Tracheal epithelial cell (primary cell): ENCODE results near the gene LRAT. TPM values are rescaled to one million over a fixed set of nuclear protein-coding genes. Genes with fewer than 3 reads are reported as not detected.

Source experiments
- total RNA-seq: library from RNA; depleted of rRNA; stranded (reverse); fragments of >200 nt; gene quantifications from 2 replicates; pipeline ENCODE4 v1.2.1, GENCODE V29; 2014

The LRAT gene
- total RNA-seq: 0.72 and 4.3 TPM in 2 replicates

DNA sequence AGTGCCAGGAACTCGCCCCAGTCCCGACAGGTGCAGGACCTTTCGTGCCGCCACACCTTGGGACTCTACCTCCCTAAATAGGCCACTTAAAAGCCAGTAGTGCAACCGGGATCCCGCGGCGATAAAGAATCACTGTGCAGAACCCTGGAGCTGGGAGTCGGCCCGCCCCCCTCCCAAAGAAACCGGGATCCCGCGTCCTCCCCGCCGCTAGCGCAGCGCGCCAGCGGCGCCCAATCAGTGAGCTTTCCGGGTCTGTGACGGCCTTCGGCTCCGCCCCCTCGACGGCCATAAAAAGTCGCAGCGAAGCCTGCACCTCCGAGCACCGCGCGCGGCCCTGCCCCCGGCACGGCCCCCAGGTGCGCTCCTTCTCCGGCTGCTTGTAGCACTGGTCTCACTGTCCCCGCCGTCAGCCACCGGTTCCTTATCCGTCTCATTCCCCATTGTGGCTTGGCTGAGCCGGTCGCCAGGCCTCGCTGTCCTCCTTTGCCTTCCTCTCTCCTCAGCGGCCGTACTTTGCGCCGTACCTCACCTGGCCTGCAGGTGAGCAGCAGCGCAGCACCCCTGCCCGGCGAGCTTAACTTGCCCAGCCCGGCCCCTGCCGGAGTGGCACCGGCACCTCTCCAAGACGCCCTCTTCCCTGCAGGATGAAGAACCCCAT, at the start of gene LRAT:
TSS of gene LRAT (plus strand) at position 318 of the 658 bp plus-strand sequence. CDS start at position 645, 327 bp downstream.

DNA sequence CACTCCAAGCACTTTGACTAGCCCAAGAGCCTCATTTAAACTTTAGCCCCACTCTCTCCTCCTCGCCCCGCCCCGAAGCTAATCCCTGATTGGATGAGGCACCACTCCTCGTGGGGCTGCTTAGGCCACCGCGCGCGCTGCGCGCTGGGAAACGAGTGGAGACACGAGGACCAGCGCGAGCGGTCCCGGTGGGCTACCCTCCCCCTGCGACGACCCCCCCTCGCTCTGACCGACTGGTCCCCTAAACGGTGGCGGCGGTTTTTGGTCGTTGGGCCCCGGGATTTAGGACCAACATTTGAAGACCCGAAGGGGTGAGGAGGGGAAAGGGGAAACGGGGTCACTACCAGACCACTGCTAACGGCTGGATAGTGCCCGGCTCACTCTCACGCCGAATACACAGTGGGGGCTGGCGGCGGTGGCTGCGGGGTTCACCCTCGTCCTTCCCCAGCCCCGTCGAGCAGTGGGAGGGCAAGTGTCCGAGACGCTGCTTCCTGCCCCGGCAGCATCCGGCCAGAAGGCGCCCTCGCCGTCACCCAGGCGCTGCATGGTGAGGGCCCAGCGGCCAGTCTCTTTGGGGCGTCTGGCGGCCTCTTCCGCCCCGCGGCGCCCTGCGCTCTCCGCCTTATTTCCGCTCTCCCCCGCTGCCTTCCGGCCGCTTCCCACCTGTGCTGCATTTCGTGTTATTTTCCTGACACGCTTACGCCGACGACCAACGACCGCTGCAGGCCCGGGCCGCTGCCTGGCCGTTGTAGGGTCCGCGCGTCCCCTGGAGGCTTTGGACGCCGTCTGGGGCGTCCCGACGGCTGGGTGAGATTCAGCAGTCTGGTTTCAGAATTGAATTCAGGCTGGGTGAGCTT, 37.6 kb downstream of the LRAT start, which contains the start of gene RBM46:
TSS of gene RBM46 (plus strand) at position 147 of the 857 bp plus-strand sequence. CDS start 15,481 bp downstream, outside the sequence.

Other genes starting within 250 kb of the LRAT start
- gene PLRG1, start 193.6 kb upstream of the LRAT start, total RNA-seq: 95.9 and 105 TPM in 2 replicates
- 0.21 TPM in 1 of 2 replicates, not detected in the other for gene FGB, start 181.0 kb upstream of the LRAT start, total RNA-seq
- not detected in 2 replicates for gene FGA, start 153.3 kb upstream of the LRAT start, total RNA-seq
- gene FGG, start 131.3 kb upstream of the LRAT start, total RNA-seq: 0.21 TPM in 1 of 2 replicates, not detected in the other
- under 0.01 and 0.43 TPM in 2 replicates for gene RBM46, start 37.3 kb downstream of the LRAT start, total RNA-seq